Left ventricle myocardium inferior (tissue), 1 donor: ENCODE data around the gene CDK14. TPM values are rescaled to one million over a fixed set of nuclear protein-coding genes. Genes with fewer than 3 reads are reported as not detected.
"Not testable (repeated sequence)": the region's sequence is repeated elsewhere in the genome, so short reads cannot be mapped to it uniquely, and the experiment has no call there.

ENCODE experiments used
- DNase-seq: peaks from one replicate; pipeline ENCODE4 v3.0.0-alpha.2; 2020
- H3K27ac ChIP-seq: fragments of 200-600 bp; replicated peaks from 2 replicates; pipeline ENCODE4 v1.8.0; 2021
- H3K27me3 ChIP-seq: fragments of 200-600 bp; 2 replicates; pipeline ENCODE4 v1.8.0; 2021; ENCODE audit warnings: low read depth
- H3K36me3 ChIP-seq: fragments of 200-600 bp; 2 replicates; pipeline ENCODE4 v1.8.0; 2021
- H3K4me1 ChIP-seq: fragments of 200-600 bp; 2 replicates; pipeline ENCODE4 v1.8.0; 2021
- H3K4me3 ChIP-seq: fragments of 200-600 bp; 2 replicates; pipeline ENCODE4 v1.8.0; 2021; ENCODE audit warnings: mild to moderate bottlenecking, moderate library complexity
- H3K9me3 ChIP-seq: fragments of 200-600 bp; replicated peaks from 2 replicates; pipeline ENCODE4 v1.8.0; 2021
- CTCF ChIP-seq: fragments of 200-600 bp; IDR thresholded peaks from 2 replicates; pipeline ENCODE4 v1.8.0; 2021; ENCODE audit warnings: antibody characterized with exemption, mild to moderate bottlenecking, borderline replicate concordance
- intact Hi-C: fragments of 100-400 bp; cut with micrococcal nuclease; formaldehyde crosslinking; loops from one replicate; pipeline ENCODE4 v1.11.0; 2022
- total RNA-seq: library from RNA; stranded (reverse); fragmentation: NEBNext Ultra II Directional; extraction: Animal tissue kit (Norgen Biotek cat#: 25700); gene quantifications from one replicate; pipeline ENCODE4 v1.2.1, GENCODE V29; 2021
- donor health status: DM: no; HTN: yes; CAD: no; lungs with severe emphysema.

The CDK14 gene
- total RNA-seq, 1 donor from 2014 or later = 18.7 TPM

GRCh38 chr7:90755041-90755440 is 158.9 kb downstream of the CDK14 start:
- H3K9me3 ChIP-seq = no peaks in the 10 kb centered on the region
- no peak for DNase-seq
- TF ChIP-seq CTCF = no peak
- H3K27me3 ChIP-seq = no peaks in the 10 kb centered on the region
- H3K4me3 ChIP-seq = no peak overlapping the region
- H3K27ac ChIP-seq = no peak overlapping the region
- intact Hi-C loops = no loop called here
- H3K4me1 ChIP-seq = peaks cover 8% of the 10 kb centered on the region
- H3K36me3 ChIP-seq = no peaks in the 10 kb centered on the region

GRCh38 chr7:90756366-90756765 is 160.2 kb downstream of the CDK14 start:
- no peak for DNase-seq
- peaks cover 17% of the 10 kb centered on the region for H3K4me1 ChIP-seq
- H3K27ac ChIP-seq = no peak overlapping the region
- TF ChIP-seq CTCF = no peak
- H3K4me3 ChIP-seq = no peak overlapping the region
- no peaks in the 10 kb centered on the region for H3K27me3 ChIP-seq
- H3K9me3 ChIP-seq = no peaks in the 10 kb centered on the region
- H3K36me3 ChIP-seq = no peaks in the 10 kb centered on the region
- intact Hi-C loops = no loop called here

GRCh38 chr7:90757565-90757950 is 161.4 kb downstream of the CDK14 start:
- H3K4me3 ChIP-seq, H3K36me3 ChIP-seq, H3K9me3 ChIP-seq, H3K27me3 ChIP-seq, DNase-seq, intact Hi-C loops, H3K27ac ChIP-seq: not testable (repeated sequence)
- H3K4me1 ChIP-seq = peaks cover 21% of the 10 kb centered on the region

- intact Hi-C loops = no loop called here
- no peak for TF ChIP-seq CTCF
- H3K4me3 ChIP-seq = no peak overlapping the region
- H3K36me3 ChIP-seq = no peaks in the 10 kb centered on the region
- no peaks in the 10 kb centered on the region for H3K9me3 ChIP-seq
- no peak overlapping the region for H3K27ac ChIP-seq
- H3K27me3 ChIP-seq = no peaks in the 10 kb centered on the region
- DNase-seq = no peak
- peaks cover 26% of the 10 kb centered on the region for H3K4me1 ChIP-seq
Observed at GRCh38 chr7:90758933-90759562, 162.9 kb downstream of the CDK14 start.

- peaks cover 30% of the 10 kb centered on the region for H3K4me1 ChIP-seq
- H3K9me3 ChIP-seq = no peaks in the 10 kb centered on the region
- DNase-seq = no peak
- no peaks in the 10 kb centered on the region for H3K36me3 ChIP-seq
- H3K27me3 ChIP-seq = no peaks in the 10 kb centered on the region
- no peak for TF ChIP-seq CTCF
- H3K27ac ChIP-seq = no peak overlapping the region
- no peak overlapping the region for H3K4me3 ChIP-seq
- intact Hi-C loops = no loop called here
Observed at GRCh38 chr7:90759710-90760109, 163.6 kb downstream of the CDK14 start.

GRCh38 chr7:90760892-90761291 is 164.8 kb downstream of the CDK14 start:
- no peak for TF ChIP-seq CTCF
- Histone ChIP-seq H3K27ac (no peak overlapping the region), H3K9me3 (no peaks in the 10 kb centered on the region), H3K4me3 (no peak overlapping the region), H3K36me3 (no peaks in the 10 kb centered on the region), H3K27me3 (no peaks in the 10 kb centered on the region), H3K4me1 (peaks cover 41% of the 10 kb centered on the region)
- intact Hi-C loops = no loop called here
- DNase-seq = no peak
